COLO668 (cell line): Measurements from ENCODE around the gene RAET1L.
"Not testable (repeated sequence)": the region's sequence is repeated elsewhere in the genome, so short reads cannot be mapped to it uniquely, and the experiment has no call there.

Experiments used
- DNase-seq: peaks from one replicate; lab custom pipeline; 2025; ENCODE audit not compliant: unreplicated experiment; lab: John Stamatoyannopoulos, UW

The RAET1L gene, protein sequence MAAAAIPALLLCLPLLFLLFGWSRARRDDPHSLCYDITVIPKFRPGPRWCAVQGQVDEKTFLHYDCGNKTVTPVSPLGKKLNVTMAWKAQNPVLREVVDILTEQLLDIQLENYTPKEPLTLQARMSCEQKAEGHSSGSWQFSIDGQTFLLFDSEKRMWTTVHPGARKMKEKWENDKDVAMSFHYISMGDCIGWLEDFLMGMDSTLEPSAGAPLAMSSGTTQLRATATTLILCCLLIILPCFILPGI

DNA sequence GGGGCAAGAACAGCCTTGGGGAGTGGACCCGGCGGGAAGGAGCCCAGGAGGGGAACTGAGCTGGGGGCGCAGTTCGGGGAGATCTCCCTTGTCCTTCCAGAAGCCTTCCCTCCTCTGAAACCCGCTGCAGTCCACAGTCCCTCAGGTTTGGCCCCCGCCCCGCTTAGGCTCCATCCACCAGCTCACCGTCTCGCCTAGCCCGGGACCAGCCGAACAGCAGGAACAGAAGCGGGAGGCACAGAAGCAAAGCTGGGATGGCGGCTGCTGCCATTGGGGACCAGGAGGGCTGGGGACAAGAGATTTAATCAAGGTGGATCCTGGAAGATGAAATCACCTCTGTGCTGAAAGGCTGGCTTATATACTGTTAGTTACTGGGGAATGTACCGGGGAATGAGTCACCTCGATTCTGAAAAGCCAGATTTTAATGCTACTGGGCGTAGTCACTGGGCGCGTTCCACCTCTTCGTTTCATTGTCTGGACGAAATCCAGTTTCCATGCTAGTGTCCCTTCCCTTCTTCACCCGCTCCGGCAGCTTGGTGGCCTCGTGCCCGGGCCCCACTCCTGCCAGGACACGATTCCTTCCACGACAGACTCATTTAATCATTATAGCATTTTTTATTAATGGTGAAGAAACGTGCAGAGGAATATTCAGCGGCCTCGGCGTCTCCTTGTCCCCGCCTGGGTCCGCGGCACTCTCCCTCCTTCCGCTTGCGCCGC lies at the start of gene RAET1L:
Gene RAET1L, minus strand, starts transcription at position 332 of the 717 bp plus-strand sequence. Its CDS starts 61 bp downstream, at position 271.
- peak; percentile 10 for DNase-seq

DNA sequence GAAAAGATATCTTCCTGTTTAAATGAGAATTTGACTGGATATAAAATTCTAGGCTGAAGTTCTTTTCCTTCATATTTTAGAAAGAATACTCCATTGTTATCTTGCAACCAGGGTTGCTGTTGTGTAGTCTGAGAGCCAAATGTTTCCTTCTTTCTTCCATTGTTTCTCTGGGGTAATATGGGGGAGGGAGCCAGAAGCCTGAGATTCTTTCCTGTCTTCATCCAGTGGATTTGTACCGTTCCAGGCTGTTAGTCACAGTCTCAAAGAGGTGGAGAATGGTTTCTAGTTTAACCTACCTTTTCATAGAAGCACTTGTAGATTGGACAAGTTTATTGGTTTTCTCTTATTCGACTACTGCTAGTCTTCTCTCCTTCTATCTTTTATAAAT lies 49.7 kb upstream of the RAET1L start:
- no peak for DNase-seq

DNA sequence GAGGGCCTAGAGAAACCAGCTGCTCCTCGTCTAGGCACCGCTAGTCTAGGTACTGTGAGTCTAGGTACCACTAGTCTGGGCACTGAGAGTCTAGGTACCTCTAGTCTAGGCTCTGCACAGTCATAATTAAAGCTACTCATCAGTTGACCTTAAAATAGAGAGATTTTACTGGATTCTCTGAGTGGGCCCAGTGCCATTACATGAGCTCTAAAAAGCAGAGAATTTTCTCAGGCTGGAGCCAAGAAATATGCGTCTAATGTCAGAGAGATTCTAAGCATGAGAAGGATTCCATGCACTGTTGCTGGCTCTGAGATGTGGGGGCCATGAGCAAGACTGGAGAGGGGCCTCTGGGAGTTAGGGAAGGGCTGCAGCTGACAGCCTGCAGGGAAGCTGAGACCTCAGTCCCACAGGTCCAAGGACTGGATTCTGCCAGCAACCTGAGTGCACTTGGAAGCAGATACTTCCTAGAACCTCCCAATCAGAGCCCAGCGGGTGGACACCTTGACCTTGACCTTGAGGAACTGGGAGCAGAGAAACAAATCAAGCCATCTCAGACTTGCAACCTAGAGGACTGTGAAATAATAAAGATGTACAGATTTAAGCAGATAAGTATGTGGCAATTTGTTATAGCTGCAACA lies 49.2 kb upstream of the RAET1L start:
- DNase-seq, result not testable (repeated sequence)

DNA sequence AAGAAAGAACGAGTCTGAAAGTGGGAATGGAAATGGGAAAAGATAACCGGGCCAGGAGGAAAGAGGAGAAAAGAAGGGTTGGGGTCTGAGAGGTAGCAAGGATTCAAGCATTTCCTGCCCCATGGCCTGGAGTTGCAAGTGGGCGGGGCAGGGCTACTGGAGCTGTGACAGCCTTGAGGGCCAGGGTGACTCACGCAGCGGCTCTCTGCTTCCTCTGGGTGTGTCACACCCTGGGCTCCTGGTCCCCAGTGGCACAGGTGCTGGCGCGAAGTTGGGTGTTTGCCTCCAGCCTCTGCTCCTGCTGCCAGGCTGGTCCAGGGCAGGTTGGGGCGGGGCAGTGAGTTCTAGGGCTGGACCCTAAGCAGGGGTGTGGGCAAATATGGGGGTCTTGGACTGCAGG lies 46.9 kb upstream of the RAET1L start:
- DNase-seq, result peak; percentile 81

DNA sequence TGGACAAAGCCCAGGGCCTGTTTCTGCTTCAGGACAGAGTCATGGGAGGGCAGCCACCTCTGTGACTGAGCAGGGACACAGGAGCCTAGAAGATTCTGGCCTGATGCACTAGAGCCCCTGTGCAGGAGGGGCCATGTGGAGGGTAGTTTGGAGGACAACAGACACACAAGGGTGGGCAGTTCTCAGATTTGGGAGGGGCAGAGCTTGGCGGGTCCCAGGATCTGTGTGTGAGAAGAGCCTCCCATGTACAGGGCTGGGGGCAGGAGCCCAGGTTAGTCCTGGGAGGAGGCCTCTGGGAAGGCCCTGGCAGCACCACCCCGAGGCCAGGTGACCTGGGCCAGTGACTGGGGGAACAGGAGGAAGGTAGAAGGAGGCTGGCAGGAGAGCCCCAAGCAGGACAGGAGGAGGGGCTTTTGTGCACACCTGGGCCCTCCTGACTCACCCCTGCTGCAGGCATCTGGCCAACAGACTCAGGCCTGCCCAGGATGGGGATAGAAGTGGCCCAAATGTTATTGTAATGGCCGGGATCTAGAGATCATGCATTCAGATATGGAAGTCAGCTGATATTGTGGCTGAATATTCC lies 45.0 kb upstream of the RAET1L start:
- DNase-seq, result no peak

DNA sequence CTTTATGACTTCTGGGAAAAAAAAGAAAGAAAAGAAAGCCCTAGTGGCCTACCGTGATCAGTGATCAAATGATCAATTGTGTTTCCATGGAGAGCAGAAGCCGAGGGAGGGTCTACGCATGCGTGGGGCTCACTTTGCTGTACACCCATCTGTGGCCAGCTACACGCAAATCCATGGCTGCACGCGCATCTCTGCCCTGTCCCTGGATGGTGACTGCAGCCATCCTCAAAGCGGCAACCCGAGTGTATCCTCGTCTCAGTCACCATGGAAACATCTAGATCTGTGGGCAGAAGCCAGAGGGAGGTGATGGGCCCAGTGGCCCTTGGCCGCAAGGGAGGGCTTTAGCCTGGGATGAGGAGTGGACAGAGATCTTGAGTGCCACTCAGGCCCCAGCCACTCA lies 44.4 kb upstream of the RAET1L start:
- DNase-seq, result peak; percentile 27

DNA sequence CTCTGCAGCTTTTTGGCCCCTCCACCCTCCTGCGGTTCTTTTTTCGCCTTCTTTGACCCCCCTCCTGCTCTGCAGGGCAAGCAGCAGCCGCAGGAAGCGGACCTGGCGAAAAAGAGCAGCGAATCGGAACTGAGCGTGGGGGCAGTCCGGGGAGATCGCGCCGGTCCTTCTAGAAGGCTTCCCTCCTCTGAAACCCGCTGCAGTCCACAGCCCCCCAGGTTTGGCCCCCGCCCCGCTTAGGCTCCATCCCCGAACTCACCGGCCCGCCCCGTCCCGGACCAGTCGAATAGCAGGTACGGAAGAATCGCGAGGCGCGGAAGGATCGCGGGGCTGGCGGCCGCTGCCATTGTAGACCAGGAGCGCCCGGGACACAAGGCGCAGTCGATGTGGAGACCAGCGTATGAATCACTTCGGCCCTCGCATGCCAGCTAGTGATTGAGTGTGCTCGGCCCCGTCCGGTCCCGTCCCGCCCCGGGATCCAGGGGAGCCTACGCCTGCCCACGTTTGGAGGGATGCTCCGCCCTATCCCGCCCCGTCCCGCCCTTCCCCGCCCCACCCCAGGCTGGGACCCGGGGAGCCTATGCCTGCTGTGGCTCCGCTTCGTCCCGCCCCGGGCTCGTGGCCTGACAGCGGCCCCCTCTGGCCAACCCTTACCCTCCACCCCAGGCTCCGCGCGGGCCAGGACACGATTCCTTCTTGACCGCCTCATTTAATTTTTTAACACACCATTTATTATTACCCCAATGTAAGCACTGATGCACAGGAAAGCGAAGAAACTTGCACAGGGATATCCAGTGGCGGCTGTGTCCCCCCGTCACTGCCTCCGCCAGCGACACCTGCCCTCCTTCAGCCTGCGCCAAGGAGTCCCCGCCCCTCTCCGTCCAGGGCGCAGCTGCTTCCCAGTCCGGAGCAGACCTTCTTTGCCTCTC lies 43.7 kb upstream of the RAET1L start, which contains the start of gene ULBP3:
Gene ULBP3, minus strand, starts transcription at position 402 of the 929 bp plus-strand sequence. Its CDS starts 55 bp downstream, at position 347.
- DNase-seq, result peak; percentile 72

DNA sequence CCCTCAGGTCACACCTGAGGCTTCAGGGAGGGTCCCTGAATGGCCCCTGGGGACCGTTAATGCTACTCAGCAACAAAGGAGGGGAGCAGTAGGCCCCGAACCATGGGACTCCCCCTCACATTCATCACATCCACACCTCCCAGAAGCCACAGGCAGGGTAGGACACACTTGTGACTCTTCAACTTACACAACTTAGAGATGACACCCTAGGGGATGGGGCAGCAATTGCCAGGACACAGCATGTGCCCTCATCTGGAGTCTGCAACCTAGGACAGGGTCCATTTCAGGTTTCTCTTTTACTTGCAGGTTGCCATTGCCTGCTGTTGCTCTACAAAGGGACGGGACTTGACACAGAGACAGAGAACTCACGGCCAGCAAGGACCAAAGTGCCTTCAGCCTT lies 42.8 kb upstream of the RAET1L start:
- DNase-seq, result no peak

DNA sequence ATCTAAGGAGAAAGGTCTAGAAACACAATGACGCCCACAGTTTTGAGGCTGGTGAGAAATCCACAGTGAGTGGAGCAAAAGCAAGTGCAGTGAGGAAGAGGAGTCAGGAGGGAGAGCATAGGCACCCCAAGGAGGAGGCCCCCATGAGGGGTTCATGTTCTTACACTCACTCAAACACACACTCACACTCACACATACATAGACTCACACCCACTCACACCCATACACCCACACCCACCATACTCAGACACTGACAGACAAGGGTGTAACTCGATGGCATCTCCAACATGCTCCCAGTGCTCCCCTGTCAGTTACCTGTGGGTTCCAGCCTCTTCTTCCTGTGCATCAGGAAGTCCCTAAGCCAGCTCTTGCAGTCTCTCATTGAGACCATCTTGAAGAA lies 39.8 kb upstream of the RAET1L start:
- no peak for DNase-seq

DNA sequence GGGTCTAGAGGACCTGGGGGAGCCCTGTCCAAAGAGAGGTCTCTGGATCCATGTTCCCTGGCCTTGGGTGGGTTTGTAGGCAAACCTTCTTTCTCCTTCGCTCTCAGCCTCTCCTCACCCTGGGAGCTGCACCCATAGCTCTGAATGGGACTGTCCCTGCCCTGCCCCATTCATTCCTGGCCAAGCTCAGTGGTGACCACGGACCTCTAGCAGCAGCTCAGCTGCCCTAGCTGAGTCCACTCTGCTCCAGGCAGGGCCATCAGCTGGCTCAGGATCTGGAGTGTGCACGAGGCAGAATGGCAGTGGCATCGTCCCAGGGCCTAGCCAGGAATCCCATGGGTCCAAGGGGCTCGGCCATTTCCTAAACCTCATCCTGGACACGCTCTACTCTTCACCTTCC lies 38.3 kb upstream of the RAET1L start:
- DNase-seq, result no peak

DNA sequence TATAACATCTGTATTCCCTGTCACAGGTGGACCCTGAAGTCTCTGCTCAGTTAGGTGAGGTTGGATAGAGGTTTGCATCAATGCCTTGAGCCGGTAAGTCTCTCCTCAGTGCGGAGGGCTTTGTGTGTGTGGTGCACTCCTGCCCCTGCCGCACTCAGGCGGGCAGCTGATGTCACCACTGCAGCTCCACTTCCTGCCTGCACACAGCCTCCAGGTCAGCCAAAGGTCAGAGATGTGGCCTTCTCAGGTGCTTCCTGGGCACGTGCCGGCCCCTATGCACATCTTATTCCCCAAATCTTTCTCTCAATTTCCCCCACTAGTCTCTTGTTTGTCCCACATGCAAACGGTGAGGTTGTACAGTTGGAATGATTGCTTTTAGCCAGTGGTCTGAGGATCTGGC lies 34.6 kb upstream of the RAET1L start:
- not testable (repeated sequence) for DNase-seq

DNA sequence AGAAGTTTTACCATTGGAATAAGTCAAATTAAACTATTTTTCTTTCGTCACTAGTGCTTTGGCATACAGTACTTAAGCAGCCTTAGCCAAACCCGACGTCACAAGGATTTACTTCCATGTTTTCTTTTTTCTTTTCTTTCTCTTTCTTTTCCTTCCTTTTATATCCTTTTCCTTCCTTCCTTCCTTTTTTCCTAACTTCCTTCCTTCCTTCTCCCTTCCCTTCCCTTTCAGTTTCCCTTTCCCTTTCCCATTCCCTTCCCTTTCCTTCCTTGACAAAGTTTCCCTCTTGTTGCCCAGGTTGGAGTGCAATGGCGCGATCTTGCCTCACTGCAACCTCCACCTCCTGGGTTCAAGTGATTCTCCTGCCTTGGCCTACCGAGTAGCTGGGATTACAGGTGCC lies 33.7 kb upstream of the RAET1L start:
- no peak for DNase-seq

DNA sequence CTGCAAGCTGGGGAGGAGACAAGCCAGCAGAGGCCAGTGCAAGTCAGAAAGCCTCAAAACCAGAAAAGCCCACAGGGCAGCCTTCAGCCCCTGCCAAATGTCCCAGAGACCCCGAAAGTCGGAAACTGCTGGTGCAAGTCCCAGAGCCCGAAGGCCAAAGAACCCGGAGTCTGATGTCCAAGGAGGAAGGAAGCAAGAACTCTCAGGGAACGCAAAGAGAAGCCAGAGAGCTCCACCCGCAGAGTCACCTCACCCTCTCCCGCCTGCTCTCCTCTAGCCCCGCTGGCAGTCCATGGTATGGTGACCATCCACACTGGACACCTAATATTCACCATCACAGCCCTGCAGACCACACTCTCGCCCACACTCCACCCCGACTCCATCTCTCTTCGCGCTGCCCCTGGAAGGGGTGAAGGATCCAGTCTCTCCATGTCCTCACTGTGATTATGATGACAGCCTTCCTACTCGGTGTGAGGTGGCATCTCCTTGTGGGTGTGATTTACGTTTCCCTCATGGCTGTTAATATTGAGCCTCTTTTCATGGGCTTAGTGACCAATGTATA lies 33.0 kb upstream of the RAET1L start:
- DNase-seq, result no peak

DNA sequence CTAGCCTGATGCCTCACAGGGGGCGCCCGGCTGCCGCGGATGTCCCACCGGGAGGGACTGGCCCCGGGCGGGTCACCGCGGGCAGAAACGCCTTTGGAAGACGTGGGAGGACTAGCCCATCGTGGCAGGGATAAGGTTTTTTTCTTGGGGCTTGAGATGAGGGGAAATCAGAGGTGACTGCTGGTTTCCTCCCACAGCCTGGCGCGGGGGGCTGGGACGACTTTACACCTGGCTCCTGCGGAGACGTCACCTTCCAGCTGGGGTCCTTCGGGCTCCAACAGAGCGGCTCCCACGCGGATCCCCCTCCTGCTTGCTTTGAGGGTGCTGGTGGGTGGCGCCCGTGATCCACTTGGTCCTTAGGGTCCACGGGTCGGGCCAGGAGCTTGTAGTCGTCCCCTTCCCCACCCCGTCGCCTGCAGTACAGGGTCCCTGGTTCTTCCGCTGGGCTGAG lies 32.2 kb upstream of the RAET1L start:
- DNase-seq, result no peak

DNA sequence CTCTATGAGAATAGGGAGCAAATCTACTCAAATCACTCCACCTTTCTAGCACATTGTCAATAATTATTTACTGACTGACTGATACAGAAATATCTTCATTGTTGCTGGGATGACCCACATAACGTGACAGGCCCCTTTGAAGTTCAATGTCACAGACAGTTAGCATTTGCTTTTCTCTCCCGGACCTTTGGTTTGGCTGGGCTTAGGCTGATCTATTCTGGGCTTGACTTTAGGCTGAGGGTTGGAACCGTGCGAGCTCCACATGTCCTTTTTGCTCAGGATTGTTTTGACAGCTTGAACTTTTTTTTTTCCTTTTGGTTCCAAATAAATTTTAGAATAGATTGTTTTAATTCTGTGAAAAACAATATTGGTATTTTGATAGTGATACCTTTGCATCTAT lies 31.6 kb upstream of the RAET1L start:
- no peak for DNase-seq

DNA sequence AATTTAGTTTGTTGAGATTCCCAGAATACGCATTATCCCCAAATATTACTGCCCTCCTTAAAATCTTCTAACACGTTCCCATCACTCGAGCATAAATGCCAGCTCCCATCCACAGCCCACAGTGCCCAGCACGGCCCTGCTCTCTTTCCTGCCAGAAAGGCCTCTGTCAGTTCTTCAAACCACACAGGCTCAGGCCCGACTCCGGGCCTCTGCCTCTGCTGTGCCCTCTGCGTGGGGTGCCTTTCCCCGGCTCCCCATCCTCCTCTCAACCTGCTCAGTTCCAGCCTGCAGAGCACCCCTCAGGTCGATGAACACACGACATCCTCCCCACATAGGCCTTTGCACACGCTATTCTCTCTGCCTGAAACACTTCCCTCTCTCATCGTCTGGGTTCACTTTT lies 30.8 kb upstream of the RAET1L start:
- DNase-seq, result no peak

DNA sequence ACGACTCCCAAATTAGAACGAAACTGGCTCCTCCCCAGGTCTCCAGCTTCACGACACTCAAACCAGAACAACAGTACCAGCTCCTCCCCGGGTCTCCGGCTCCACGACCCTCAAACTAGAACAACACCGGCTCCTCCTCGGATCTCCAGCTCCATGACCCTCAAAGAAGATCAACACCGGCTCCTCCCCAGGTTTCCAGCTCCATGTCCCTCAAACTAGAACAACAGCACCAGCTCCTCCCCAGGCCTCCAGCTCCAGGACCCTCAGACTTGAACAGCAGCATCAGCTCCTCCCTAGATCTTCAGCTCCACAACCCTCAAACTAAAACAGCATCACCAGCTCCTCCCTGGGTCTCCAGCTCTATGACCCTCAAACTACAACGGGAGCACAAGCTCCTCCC lies 29.8 kb upstream of the RAET1L start:
- no peak for DNase-seq

DNA sequence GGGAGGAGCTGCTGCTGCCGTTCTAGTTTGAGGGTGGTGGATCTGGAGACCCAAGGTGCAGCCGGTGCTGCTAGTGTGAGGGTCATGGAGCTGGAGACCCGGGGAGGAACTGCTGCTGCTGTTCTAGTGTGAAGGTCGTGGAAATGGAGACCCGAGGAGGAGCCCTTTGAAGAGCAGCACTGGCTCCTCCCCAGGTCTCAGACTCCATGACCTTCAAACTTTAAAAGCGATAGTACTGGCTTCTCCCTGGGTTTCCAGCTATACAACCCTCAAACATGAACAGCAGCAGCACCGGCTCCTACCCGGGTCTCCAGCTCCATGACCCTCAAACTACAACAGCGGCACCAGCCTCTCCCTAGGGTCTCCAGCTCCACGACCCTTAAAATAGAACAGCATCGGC lies 28.1 kb upstream of the RAET1L start:
- no peak for DNase-seq

DNA sequence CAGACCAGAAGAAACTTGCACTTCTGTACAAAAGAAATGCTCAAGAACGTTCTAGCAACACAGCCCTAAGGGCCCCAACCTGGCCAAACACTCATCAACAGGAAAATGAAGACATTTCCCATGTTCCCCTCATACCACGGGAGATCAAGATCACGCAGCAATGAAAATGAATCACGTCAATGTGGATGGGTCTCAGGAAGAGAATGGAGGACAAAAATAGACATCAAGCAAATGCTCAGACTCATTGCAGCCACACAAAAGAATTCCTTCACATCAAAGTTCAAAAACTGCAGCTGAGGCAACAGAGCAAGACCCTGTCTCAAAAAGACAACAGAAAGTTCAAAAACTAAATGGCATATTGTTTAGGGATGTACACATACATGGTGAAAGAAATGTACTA lies 25.5 kb upstream of the RAET1L start:
- no peak for DNase-seq

DNA sequence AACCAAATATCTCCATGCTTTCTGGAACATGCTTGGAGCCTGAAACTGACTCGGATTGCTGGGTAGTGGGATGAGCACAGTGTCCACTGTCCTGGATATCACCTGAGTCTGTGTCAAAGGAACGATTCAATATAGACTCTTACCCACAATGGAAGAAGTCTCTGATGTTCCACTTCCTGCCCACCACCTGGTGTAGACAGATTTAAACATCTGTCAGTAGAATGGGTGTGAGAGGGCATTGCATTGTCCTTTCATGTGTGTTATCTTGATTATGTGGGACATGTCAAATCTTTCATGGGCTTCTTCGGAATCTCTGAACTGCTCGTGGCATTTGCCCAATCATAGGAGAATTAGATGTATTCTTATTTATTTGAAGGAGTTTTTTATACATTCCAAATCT lies 22.8 kb upstream of the RAET1L start:
- DNase-seq, result no peak
